HTERT RPE-1 (cell line): ENCODE results near the gene WDTC1.

Source experiments
- in situ Hi-C: fragments of 300-500 bp; cut with MboI; formaldehyde crosslinking; loops from 4 replicates; pipeline ENCODE4 v1.14.3; 2020; ENCODE audit warnings: low sequenced_read_pairs

Gene WDTC1

DNA sequence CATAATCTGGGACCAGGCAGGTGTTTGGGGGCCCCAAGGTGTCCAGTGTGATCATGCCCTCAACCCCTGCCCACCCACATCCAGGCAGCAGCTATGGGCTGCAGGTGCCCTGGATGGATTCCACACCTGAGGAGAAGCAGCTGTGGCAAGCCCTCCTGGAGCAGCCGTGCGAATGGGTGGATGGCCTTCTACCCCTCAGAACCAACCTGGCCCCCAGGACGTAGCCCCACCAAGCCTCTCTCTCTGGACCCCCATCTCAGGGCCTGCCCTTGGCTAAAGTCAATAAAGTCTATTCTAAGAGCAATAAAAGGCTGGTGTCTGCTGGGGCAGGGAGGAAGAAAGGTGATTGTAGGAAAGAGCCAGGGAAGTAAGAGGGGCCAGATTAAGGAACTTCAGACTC lies 119.2 kb downstream of the WDTC1 start:
- in situ Hi-C loops = no loop called here

DNA sequence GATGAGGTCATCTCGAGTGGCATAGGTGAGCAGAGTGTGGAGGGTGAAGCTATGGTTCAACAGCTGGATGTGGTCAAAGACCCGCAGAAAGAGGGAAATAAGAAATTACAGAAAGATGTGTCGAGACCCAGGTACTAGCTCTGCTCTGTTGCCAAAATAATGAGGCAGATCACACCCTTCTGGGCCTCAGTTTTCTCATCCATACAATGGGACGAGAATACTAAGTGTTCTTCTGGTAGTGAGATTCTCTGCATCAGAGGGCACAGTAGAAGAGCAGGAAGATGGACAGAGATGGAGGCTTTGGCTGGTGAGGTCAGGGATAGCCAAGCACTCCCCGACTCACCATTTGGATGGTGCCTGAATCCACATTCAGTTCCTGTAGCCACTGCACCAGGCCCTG lies 121.3 kb downstream of the WDTC1 start:
- in situ Hi-C loops = no loop called here

DNA sequence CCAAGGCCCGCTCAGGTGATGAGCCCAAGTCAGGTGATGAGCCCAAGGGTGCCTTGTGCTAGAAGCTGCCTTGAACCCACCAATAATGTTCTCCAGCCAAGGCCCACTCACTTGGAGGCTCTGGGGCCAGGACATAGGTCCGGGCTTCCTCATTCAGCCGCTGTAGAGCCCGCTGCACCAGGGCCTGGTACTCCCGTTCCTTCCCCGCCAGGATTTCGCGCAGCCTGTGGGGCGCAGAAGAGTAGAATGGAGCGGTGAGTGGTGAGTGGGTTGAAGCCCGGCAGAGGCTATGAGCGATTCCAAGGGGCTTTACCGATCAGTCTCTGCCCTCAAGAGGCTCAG lies 121.8 kb downstream of the WDTC1 start:
- in situ Hi-C loops = no loop called here

DNA sequence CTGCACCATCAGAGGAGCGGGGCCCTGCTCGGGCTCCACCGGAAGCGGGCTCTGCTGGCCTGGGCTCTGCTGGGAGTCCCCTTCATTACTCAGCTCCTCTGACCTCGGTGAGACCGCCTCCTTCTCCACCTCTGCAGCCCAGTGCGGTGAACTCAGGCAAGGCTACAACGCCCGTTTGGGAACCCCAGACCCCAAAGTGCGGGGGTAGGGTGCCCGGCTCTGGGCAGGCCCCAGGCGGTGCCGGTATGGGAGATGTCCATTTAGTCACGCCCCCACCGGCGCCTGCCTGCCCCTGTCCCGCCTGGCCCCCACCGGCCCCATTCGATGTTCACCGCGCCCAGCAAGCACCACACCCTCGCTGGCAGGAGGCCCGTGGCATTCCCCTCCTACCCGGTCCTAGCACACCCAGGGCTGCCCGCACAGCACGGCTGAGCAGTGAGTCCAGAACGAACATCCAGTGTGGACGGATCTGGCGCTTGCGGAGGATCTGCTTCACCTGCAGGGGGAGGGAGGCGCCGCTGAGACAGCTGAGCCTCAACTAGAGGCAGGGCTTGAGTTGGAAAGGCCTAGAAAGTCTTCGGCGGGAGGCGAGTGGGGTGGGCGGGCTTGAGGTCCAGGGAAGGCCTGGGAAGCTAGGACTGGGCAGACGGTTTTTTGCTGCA lies 122.3 kb downstream of the WDTC1 start:
- in situ Hi-C loops = no loop called here

DNA sequence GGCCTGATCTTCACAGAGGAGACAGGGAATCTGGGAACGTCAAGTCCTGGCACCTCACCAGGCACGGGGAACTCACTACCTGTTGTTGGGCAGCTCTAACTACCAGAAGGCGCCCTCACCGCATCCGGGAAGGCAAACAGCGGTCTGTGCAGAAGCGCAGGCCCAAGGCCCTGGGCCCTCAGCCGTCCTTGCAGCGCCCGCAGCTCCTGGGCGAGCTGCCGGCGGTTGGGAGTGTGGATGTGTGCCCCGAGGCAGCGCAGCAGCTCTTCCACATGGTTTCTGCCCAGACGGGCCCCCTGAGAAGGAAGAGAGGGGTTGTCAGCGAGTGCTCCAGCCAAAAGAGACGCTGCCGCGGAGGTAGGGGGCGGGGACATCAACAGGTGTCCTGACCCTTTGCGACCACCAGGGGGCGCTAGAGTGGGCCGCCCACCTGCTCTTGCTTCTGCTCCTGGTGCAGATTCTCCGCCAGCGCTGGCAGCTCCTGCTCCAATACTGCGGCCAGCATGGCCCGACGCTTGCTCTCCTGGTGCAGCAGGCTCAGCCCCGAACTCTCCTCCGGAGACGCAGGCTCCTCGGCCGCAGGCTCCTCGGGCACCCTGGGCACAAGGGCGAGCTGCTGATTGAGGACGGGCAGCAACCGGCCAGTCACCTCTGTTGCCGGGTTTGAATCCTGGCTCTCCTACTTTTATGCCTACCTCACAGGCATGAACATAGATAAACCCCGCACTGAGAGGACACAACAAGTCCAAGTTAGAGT lies 123.0 kb downstream of the WDTC1 start:
- in situ Hi-C loops = no loop called here
